ENCODE data around the gene PLCB4.
"Not testable (repeated sequence)": the region's sequence is repeated elsewhere in the genome, so short reads cannot be mapped to it uniquely, and the experiment has no call there.

The PLCB4 gene

GRCh38 chr20:9367328-9367727 lies 298.4 kb downstream of the PLCB4 start:
- DNase-seq (ENCODE audit: low read depth): no peak

GRCh38 chr20:9367746-9368145 lies 298.9 kb downstream of the PLCB4 start:
- DNase-seq (ENCODE audit: low read depth): no peak

- no peak for DNase-seq (ENCODE audit: low read depth)
Measured at GRCh38 chr20:9368893-9369292, 300.0 kb downstream of the PLCB4 start.

- no peak for DNase-seq (ENCODE audit: low read depth)
Measured at GRCh38 chr20:9369557-9369956, 300.7 kb downstream of the PLCB4 start.

- no peak for DNase-seq (ENCODE audit: low read depth)
Measured at GRCh38 chr20:9374072-9374471, 305.2 kb downstream of the PLCB4 start.

GRCh38 chr20:9374480-9374879 lies 305.6 kb downstream of the PLCB4 start:
- DNase-seq (ENCODE audit: low read depth): no peak

GRCh38 chr20:9375221-9375681 lies 306.4 kb downstream of the PLCB4 start:
- DNase-seq (ENCODE audit: low read depth): no peak

- DNase-seq (ENCODE audit: low read depth): no peak
Measured at GRCh38 chr20:9377007-9377406, 308.1 kb downstream of the PLCB4 start.

- not testable (repeated sequence) for DNase-seq (ENCODE audit: low read depth)
Measured at GRCh38 chr20:9385345-9386310, 316.7 kb downstream of the PLCB4 start.

GRCh38 chr20:9388160-9388812 lies 319.4 kb downstream of the PLCB4 start:
- DNase-seq (ENCODE audit: low read depth): no peak

- no peak for DNase-seq (ENCODE audit: low read depth)
Measured at GRCh38 chr20:9388813-9389161, 319.9 kb downstream of the PLCB4 start.

GRCh38 chr20:9389346-9389745 lies 320.5 kb downstream of the PLCB4 start:
- DNase-seq (ENCODE audit: low read depth): no peak

- DNase-seq (ENCODE audit: low read depth): no peak
Measured at GRCh38 chr20:9390441-9390840, 321.6 kb downstream of the PLCB4 start.

GRCh38 chr20:9392892-9393857 lies 324.3 kb downstream of the PLCB4 start:
- no peak for DNase-seq (ENCODE audit: low read depth)

GRCh38 chr20:9395971-9396370 lies 327.1 kb downstream of the PLCB4 start:
- no peak for DNase-seq (ENCODE audit: low read depth)

- DNase-seq (ENCODE audit: low read depth): no peak
Measured at GRCh38 chr20:9397928-9398327, 329.0 kb downstream of the PLCB4 start.

- DNase-seq (ENCODE audit: low read depth): no peak
Measured at GRCh38 chr20:9398882-9399281, 330.0 kb downstream of the PLCB4 start.

GRCh38 chr20:9399322-9399721 lies 330.4 kb downstream of the PLCB4 start:
- DNase-seq (ENCODE audit: low read depth): no peak

- DNase-seq (ENCODE audit: low read depth): no peak
Measured at GRCh38 chr20:9400171-9401025, 331.5 kb downstream of the PLCB4 start.

GRCh38 chr20:9401371-9401770 lies 332.5 kb downstream of the PLCB4 start:
- DNase-seq (ENCODE audit: low read depth): no peak

GRCh38 chr20:9402141-9402540 lies 333.3 kb downstream of the PLCB4 start:
- no peak for DNase-seq (ENCODE audit: low read depth)

All from activated T-cell treated with anti-CD3 and anti-CD28 coated beads for 24 hours (primary cell).